GM19023 (cell line): ENCODE results near the gene GPR35.

Source experiments
- ATAC-seq: cut with Tn5 transposase; IDR thresholded peaks from one replicate; pipeline ENCODE4 v1.9.1; 2021; ENCODE audit warnings: mild to moderate bottlenecking, moderate library complexity; ENCODE audit not compliant: unreplicated experiment

Gene GPR35

GRCh38 chr2:240637116-240637900 lies 12.0 kb downstream of the GPR35 start:
- no peak for ATAC-seq

- no peak for ATAC-seq
Measured at GRCh38 chr2:240637901-240638345, 12.6 kb downstream of the GPR35 start.

GRCh38 chr2:240638512-240639160 lies 13.4 kb downstream of the GPR35 start:
- ATAC-seq, result no peak

GRCh38 chr2:240639566-240639965 lies 14.3 kb downstream of the GPR35 start:
- ATAC-seq, result no peak

GRCh38 chr2:240640939-240641338 lies 15.7 kb downstream of the GPR35 start:
- no peak for ATAC-seq

GRCh38 chr2:240642061-240642805 lies 17.0 kb downstream of the GPR35 start:
- no peak for ATAC-seq

GRCh38 chr2:240642806-240643092 lies 17.5 kb downstream of the GPR35 start:
- ATAC-seq, result no peak

GRCh38 chr2:240643093-240643810 lies 18.0 kb downstream of the GPR35 start:
- ATAC-seq, result no peak

GRCh38 chr2:240643811-240644150 lies 18.5 kb downstream of the GPR35 start:
- ATAC-seq, result no peak

- ATAC-seq, result no peak
Measured at GRCh38 chr2:240644171-240644651, 18.9 kb downstream of the GPR35 start.

GRCh38 chr2:240644859-240645301 lies 19.6 kb downstream of the GPR35 start:
- no peak for ATAC-seq

- ATAC-seq, result no peak
Measured at GRCh38 chr2:240645346-240645745, 20.1 kb downstream of the GPR35 start.

- ATAC-seq, result no peak
Measured at GRCh38 chr2:240645801-240646175, 20.5 kb downstream of the GPR35 start.

- no peak for ATAC-seq
Measured at GRCh38 chr2:240646176-240646899, 21.1 kb downstream of the GPR35 start.

- no peak for ATAC-seq
Measured at GRCh38 chr2:240646900-240647502, 21.7 kb downstream of the GPR35 start.

GRCh38 chr2:240647503-240648154 lies 22.3 kb downstream of the GPR35 start:
- no peak for ATAC-seq

- ATAC-seq, result no peak
Measured at GRCh38 chr2:240648155-240648649, 22.9 kb downstream of the GPR35 start.

GRCh38 chr2:240648650-240649275 lies 23.5 kb downstream of the GPR35 start:
- ATAC-seq, result no peak

GRCh38 chr2:240649331-240649730 lies 24.1 kb downstream of the GPR35 start:
- no peak for ATAC-seq
